H1 (cell line): ENCODE data around the gene RRAS. TPM values are rescaled to one million over a fixed set of nuclear protein-coding genes. Genes with fewer than 3 reads are reported as not detected.

Experiments used
- CTCF ChIA-PET: fragments of 300-600 bp; sonication (Branson Sonifier 250); formaldehyde crosslinking; loops from one replicate; lab custom pipeline; 2021; ENCODE audit not compliant: partially characterized antibody; lab: Charles Lee
- POLR2A ChIA-PET: fragments of 300-600 bp; sonication (Branson Sonifier 250); formaldehyde crosslinking; loops from one replicate; lab custom pipeline; 2021; ENCODE audit warnings: inconsistent platforms; ENCODE audit not compliant: partially characterized antibody; lab: Charles Lee
- DNase-seq, 2 experiments: peaks; one replicate each; pipeline versions ENCODE4 v3.0.0 to v3.0.0-alpha.2; 2010 to 2022; ENCODE audit warnings: low spot score in 2 of 2, low read depth in 1 of 2, mixed read lengths in 1 of 2
- FAIRE-seq: peaks from 2 replicates; lab custom pipeline; 2011; peaks lifted over from hg19 to GRCh38; lab: Jason Lieb, UNC
- H2AFZ ChIP-seq: 2 replicates; pipeline ENCODE4 v1.8.1; 2012; ENCODE audit warnings: low read length, inconsistent platforms
- H2AK5ac ChIP-seq: 2 replicates; pipeline ENCODE4 v1.6.1; 2013; ENCODE audit warnings: low read depth, low read length
- H2BK120ac ChIP-seq: replicated peaks from 2 replicates; pipeline ENCODE3; 2013; ENCODE audit warnings: low read depth, low read length, inconsistent platforms
- H2BK12ac ChIP-seq: 2 replicates; pipeline ENCODE4 v1.6.1; 2013; ENCODE audit warnings: low read depth, low read length
- H2BK15ac ChIP-seq: 2 replicates; pipeline ENCODE4 v1.6.1; 2013; ENCODE audit warnings: low read length
- H2BK20ac ChIP-seq: 2 replicates; pipeline ENCODE4 v1.6.1; 2013; ENCODE audit warnings: low read length
- H2BK5ac ChIP-seq: 2 replicates; pipeline ENCODE4 v1.6.1; 2013; ENCODE audit warnings: low read depth, low read length
- H3K14ac ChIP-seq: 2 replicates; pipeline ENCODE4 v1.6.1; 2013; ENCODE audit warnings: inconsistent platforms; ENCODE audit not compliant: insufficient read length
- H3K18ac ChIP-seq: 2 replicates; pipeline ENCODE4 v1.6.1; 2013; ENCODE audit warnings: low read length; ENCODE audit errors: extremely low read depth
- H3K23ac ChIP-seq: 2 replicates; pipeline ENCODE4 v1.6.1; 2013; ENCODE audit warnings: inconsistent platforms; ENCODE audit not compliant: insufficient read length
- H3K23me2 ChIP-seq: 2 replicates; pipeline ENCODE4 v1.6.1; 2013; ENCODE audit warnings: low read depth, low read length
- H3K27ac ChIP-seq: 2 replicates; pipeline ENCODE4 v1.6.1; 2011; ENCODE audit warnings: low read depth, low read length, inconsistent platforms
- H3K27me3 ChIP-seq, 4 experiments: replicated peaks in 1 of 4; 1 replicate in 1 of 4; 2 replicates in 3 of 4; pipeline versions ENCODE4 v1.6.1 to v1.8.1; 2011 to 2013; ENCODE audit warnings: low read length in 3 of 4, mild to moderate bottlenecking in 3 of 4, inconsistent platforms in 2 of 4, mixed read lengths in 2 of 4, moderate library complexity in 1 of 4; ENCODE audit not compliant: control insufficient read depth in 3 of 4, insufficient read depth in 3 of 4; ENCODE audit errors: extremely low read depth in 1 of 4
- H3K36me3 ChIP-seq, 4 experiments: 2 replicates each; pipeline versions ENCODE4 v1.6.1 to v1.8.1; 2011 to 2013; ENCODE audit warnings: mild to moderate bottlenecking in 4 of 4, low read length in 3 of 4, moderate library complexity in 2 of 4, control low read depth in 1 of 4, inconsistent platforms in 1 of 4; ENCODE audit not compliant: insufficient read depth in 4 of 4, control insufficient read depth in 2 of 4
- H3K4ac ChIP-seq: replicated peaks from 2 replicates; pipeline ENCODE3; 2013; ENCODE audit warnings: low read length, low read depth, mixed read lengths, inconsistent platforms; ENCODE audit not compliant: insufficient read length
- H3K4me1 ChIP-seq, 4 experiments: replicated peaks in 1 of 4; 1 replicate in 1 of 4; 2 replicates in 3 of 4; pipeline versions ENCODE4 v1.6.1 to v1.8.1; 2011 to 2013; ENCODE audit warnings: low read length in 3 of 4, inconsistent platforms in 2 of 4, mixed read lengths in 1 of 4; ENCODE audit not compliant: insufficient read depth in 4 of 4, control insufficient read depth in 3 of 4
- H3K4me2 ChIP-seq, 2 experiments: 2 replicates each; pipeline versions ENCODE4 v1.6.1 to v1.8.1; 2011 to 2013; ENCODE audit warnings: low read depth in 2 of 2, low read length in 2 of 2, control low read depth in 1 of 2, inconsistent platforms in 1 of 2, mild to moderate bottlenecking in 1 of 2; ENCODE audit not compliant: insufficient read depth in 1 of 2
- H3K4me3 ChIP-seq, 4 experiments: fragments of 200-600, 300-600 bp in 1 of 4; sonication (generic), shearing (Covaris generic), sonication (Bioruptor Twin) in 1 of 4; 2 replicates each; pipeline versions ENCODE4 v1.5.1 to v1.8.1; 2011 to 2016; ENCODE audit warnings: low read length in 4 of 4, low read depth in 3 of 4, control low read depth in 2 of 4, inconsistent platforms in 2 of 4, mild to moderate bottlenecking in 2 of 4, mixed read lengths in 1 of 4, moderate library complexity in 1 of 4; ENCODE audit not compliant: insufficient read depth in 2 of 4; ENCODE audit errors: extremely low read depth in 1 of 4
- H3K56ac ChIP-seq: replicated peaks from 2 replicates; pipeline ENCODE3; 2013; ENCODE audit warnings: low read depth, mild to moderate bottlenecking, mixed read lengths, low read length, inconsistent platforms; ENCODE audit not compliant: insufficient read length
- H3K79me1 ChIP-seq: 2 replicates; pipeline ENCODE4 v1.6.1; 2013; ENCODE audit warnings: low read depth, low read length, control low read depth
- H3K79me2 ChIP-seq, 2 experiments: 2 replicates each; pipeline versions ENCODE4 v1.6.1 to v1.8.1; 2012 to 2013; ENCODE audit warnings: low read length in 2 of 2, mild to moderate bottlenecking in 2 of 2, inconsistent platforms in 1 of 2; ENCODE audit not compliant: insufficient read depth in 2 of 2, control insufficient read depth in 1 of 2
- H3K9ac ChIP-seq, 4 experiments: replicated peaks in 1 of 4; 1 replicate in 1 of 4; 2 replicates in 3 of 4; pipeline versions ENCODE4 v1.6.1 to v1.8.1; 2011 to 2013; ENCODE audit warnings: low read depth in 3 of 4, low read length in 3 of 4, control low read depth in 2 of 4, mild to moderate bottlenecking in 2 of 4, moderate library complexity in 2 of 4, inconsistent platforms in 1 of 4; ENCODE audit errors: extremely low read depth in 1 of 4
- H3K9me3 ChIP-seq, 2 experiments: 2 replicates each; pipeline versions ENCODE4 v1.6.1 to v1.8.1; 2012 to 2013; ENCODE audit warnings: mild to moderate bottlenecking in 2 of 2, moderate library complexity in 2 of 2, control low read depth in 1 of 2, inconsistent platforms in 1 of 2, low read depth in 1 of 2, low read length in 1 of 2, mixed read lengths in 1 of 2; ENCODE audit not compliant: insufficient read depth in 2 of 2
- H4K20me1 ChIP-seq, 2 experiments: replicated peaks in 1 of 2; 2 replicates each; pipeline versions ENCODE3 to v1.8.1; 2011 to 2013; ENCODE audit warnings: inconsistent platforms in 2 of 2, low read length in 2 of 2, mild to moderate bottlenecking in 1 of 2; ENCODE audit not compliant: insufficient read depth in 2 of 2, control insufficient read depth in 1 of 2
- H4K5ac ChIP-seq: 2 replicates; pipeline ENCODE4 v1.6.1; 2013; ENCODE audit warnings: low read length, low read depth, mixed read lengths, inconsistent platforms; ENCODE audit not compliant: insufficient read length
- H4K8ac ChIP-seq: 2 replicates; pipeline ENCODE4 v1.8.0; 2013; ENCODE audit warnings: mild to moderate bottlenecking, moderate library complexity, low read length, inconsistent platforms; ENCODE audit not compliant: insufficient read depth; ENCODE audit errors: extremely low read depth
- H4K91ac ChIP-seq: replicated peaks from 2 replicates; pipeline ENCODE3; 2013; ENCODE audit warnings: low read length, mixed read lengths, inconsistent platforms; ENCODE audit not compliant: insufficient read length
- POLR2A ChIP-seq, 2 experiments: IDR thresholded peaks; 1 replicate in 1 of 2; 2 replicates in 1 of 2; pipeline ENCODE4 v1.6.1; 2011; ENCODE audit warnings: low read depth in 2 of 2, low read length in 2 of 2, mild to moderate bottlenecking in 2 of 2; ENCODE audit errors: control extremely low read depth in 1 of 2
- WGBS, 2 experiments: shearing (Covaris generic) in 1 of 2; methylation state at CpG; one replicate each; pipeline versions ENCODE4 v1.1.6 to v1.1.7; 2013 to 2015; ENCODE audit warnings: low lambda C conversion rate in 2 of 2, mixed read lengths in 2 of 2, inconsistent platforms in 1 of 2, low coverage in 1 of 2, missing lambda C conversion rate in 1 of 2; ENCODE audit not compliant: insufficient replicate concordance in 2 of 2, insufficient coverage in 1 of 2, insufficient read length in 1 of 2; ENCODE audit errors: extremely low coverage in 1 of 2, missing lambda C conversion rate in 1 of 2; 5-methylcytosine and 5-hydroxymethylcytosine counted together
- polyA plus RNA-seq, 7 experiments: library from polyadenylated mRNA; depleted of rRNA in 3 of 7; stranded (reverse) in 5 of 7; unstranded in 2 of 7; fragments of >200 nt in 5 of 7; fragments of 200-250 nt in 2 of 7; gene quantifications; 1 replicate in 5 of 7; 2 replicates in 1 of 7; 4 replicates in 1 of 7; pipeline versions ENCODE4 v1.2.1 to v1.2.3, GENCODE V29; 2011 to 2013; ENCODE audit warnings: missing spikeins in 2 of 7, mixed read lengths in 2 of 7
- total RNA-seq: library from RNA; stranded (reverse); fragmentation: NEBNext Ultra II Directional; extraction: Animal tissue kit (Norgen Biotek cat#: 25700); gene quantifications from 2 replicates; pipeline ENCODE4 v1.2.1, GENCODE V29; 2021
- TF ChIP-seq, protein P1 (sequence below): IDR thresholded peaks from 2 replicates; pipeline ENCODE4 v1.6.1; 2011; ENCODE audit warnings: low read depth, mild to moderate bottlenecking, low read length; ENCODE audit not compliant: insufficient read depth

Gene RRAS
- total and polyA plus RNA-seq, 2 of the 8 experiments (the other 6 are each of a cell fraction or from before 2014, with no cell fraction given): 17.7 to 49.1 TPM

DNA sequence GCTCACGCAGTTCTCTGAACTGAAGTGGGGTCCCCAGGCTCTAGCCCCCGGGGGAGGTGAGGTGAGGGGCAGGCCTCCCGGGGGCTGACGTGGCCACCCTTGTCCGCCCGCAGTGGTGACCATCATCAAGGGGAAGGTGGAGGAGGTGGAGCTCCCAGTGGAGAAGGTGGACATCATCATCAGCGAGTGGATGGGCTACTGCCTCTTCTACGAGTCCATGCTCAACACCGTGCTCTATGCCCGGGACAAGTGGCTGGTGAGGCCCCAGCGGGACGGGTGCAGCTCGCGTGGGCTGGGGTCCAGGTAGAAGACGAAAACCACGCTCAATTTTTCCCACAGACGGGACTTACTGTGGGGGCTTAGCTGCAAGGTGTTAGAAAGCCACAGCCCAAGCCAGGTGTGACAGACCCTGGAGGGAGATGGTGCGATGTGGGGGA, 43.9 kb upstream of the RRAS start:
- no peak for DNase-seq
- peaks cover 10 to 39% of the 10 kb centered on the region in 2 experiments for H3K79me2 ChIP-seq
- 0 out of 2 replicates have a peak overlapping the region, but pooled peaks have one; percentile 12 for H2BK5ac ChIP-seq
- H4K8ac ChIP-seq: no peak overlapping the region; the same call in 1 of the 2 replicates
- CTCF ChIA-PET: interaction anchor here (0.6 to 2.8 kb wide), 21 partner anchors 11 to 225 kb away, joined by 3 to 13 read pairs (median 3); no protein-coding TSS in a partner anchor
- 98% methylated on average over 18 of the region's 18 CpGs; no CpG with 5 or more reads in 1 of the 2 experiments for WGBS, 2 experiments
- no peak overlapping the region for H3K18ac ChIP-seq
- no peak overlapping the region for H3K9ac ChIP-seq
- no peak overlapping the region for H3K23ac ChIP-seq
- H3K36me3 ChIP-seq: peaks cover 26 to 59% (median 42%) of the 10 kb centered on the region in 4 experiments
- H4K5ac ChIP-seq: no peak overlapping the region
- H3K27me3 ChIP-seq: no peaks in the 10 kb centered on the region
- no peak overlapping the region for H3K14ac ChIP-seq
- H3K9me3 ChIP-seq: no peaks in the 10 kb centered on the region
- H3K4me1 ChIP-seq: peaks cover 2 to 22% (median 14%) of the 10 kb centered on the region in 4 experiments
- H2BK20ac ChIP-seq: no peak overlapping the region
- TF ChIP-seq, protein P1, sequence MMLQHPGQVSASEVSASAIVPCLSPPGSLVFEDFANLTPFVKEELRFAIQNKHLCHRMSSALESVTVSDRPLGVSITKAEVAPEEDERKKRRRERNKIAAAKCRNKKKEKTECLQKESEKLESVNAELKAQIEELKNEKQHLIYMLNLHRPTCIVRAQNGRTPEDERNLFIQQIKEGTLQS: no peak
- TF ChIP-seq POLR2A (IDR thresholded peaks at IDR 0.05; ENCODE audit: control extremely low read depth in 1 of 2, low read depth in 2 of 2, low read length in 2 of 2): peak in 1 of 2 experiments; percentile 48; a peak in 1 of 3 replicates
- TF ChIP-seq, all 59 proteins: peak for 1
- Histone ChIP-seq H2BK12ac (no peak overlapping the region), H3K56ac (no peak overlapping the region), H4K20me1 (peaks cover 30 to 54% of the 10 kb centered on the region in 2 experiments), H3K79me1 (peaks cover 16% of the 10 kb centered on the region), H4K91ac (no peak overlapping the region), H3K23me2 (no peaks in the 10 kb centered on the region; the same call in 1 of the 2 replicates), H2AFZ (no peak overlapping the region), H2AK5ac (no peak overlapping the region), H3K27ac (no peak overlapping the region), H2BK15ac (no peak overlapping the region), H2BK120ac (no peak overlapping the region), H3K4me2 (no peak overlapping the region), H3K4ac (no peak overlapping the region), H3K4me3 (no peak overlapping the region)
- POLR2A ChIA-PET: interaction anchor here (0.8 to 12.2 kb wide), 17 partner anchors 5 to 167 kb away, joined by 3 to 168 read pairs (median 4); partner anchors contain the start of genes NOSIP, PRMT1, PRRG2 and PTOV1
- FAIRE-seq: no peak
